WTC11 (cell line): ENCODE data around the gene HES2. TPM values are rescaled to one million over a fixed set of nuclear protein-coding genes. Genes with fewer than 3 reads are reported as not detected.
A peak's percentile ranks its signal among the peaks of the same experiment; 100 is the strongest.

ENCODE experiments used
- ATAC-seq: fragments of 200-7000 bp; cut with Tn5 transposase; 2 replicates; pipeline ENCODE4 v1.10.0; 2021; ENCODE audit warnings: mild to moderate bottlenecking, moderate library complexity
- CTCF ChIA-PET: fragments of 300-600 bp; sonication (Branson Sonifier 250); formaldehyde crosslinking; loops from one replicate; lab custom pipeline; 2021; ENCODE audit warnings: antibody characterized with exemption; lab: Charles Lee
- POLR2A ChIA-PET: fragments of 350-600 bp; sonication (Branson Sonifier 250); formaldehyde crosslinking; loops from one replicate; lab custom pipeline; 2021; ENCODE audit warnings: antibody characterized with exemption; lab: Charles Lee
- DNase-seq: peaks from one replicate; pipeline ENCODE4 v3.0.0; 2021; ENCODE audit warnings: low spot score
- H3K27ac Mint-ChIP-seq: 2 replicates; pipeline ENCODE4 v1.8.0; 2021; ENCODE audit warnings: mixed read lengths
- H3K27me3 Mint-ChIP-seq: 2 replicates; pipeline ENCODE4 v1.8.0; 2021; ENCODE audit warnings: low read depth, mild to moderate bottlenecking, moderate library complexity, mixed read lengths
- H3K36me3 Mint-ChIP-seq: 2 replicates; pipeline ENCODE4 v1.8.0; 2021; ENCODE audit warnings: mixed read lengths
- H3K4me1 Mint-ChIP-seq: 2 replicates; pipeline ENCODE4 v1.8.0; 2022; ENCODE audit warnings: mixed read lengths
- H3K4me3 Mint-ChIP-seq: 2 replicates; pipeline ENCODE4 v1.8.0; 2021; ENCODE audit warnings: mild to moderate bottlenecking, moderate library complexity, mixed read lengths
- H3K9me3 Mint-ChIP-seq: 2 replicates; pipeline ENCODE4 v1.8.0; 2021; ENCODE audit warnings: mixed read lengths
- ARID4B ChIP-seq: sonication (generic); formaldehyde crosslinking; IDR thresholded peaks from 2 replicates; pipeline ENCODE4 v1.8.0; 2023; ENCODE audit warnings: missing genetic modification reagents, mild to moderate bottlenecking, borderline replicate concordance
- CREB1 ChIP-seq: sonication (generic); formaldehyde crosslinking; IDR thresholded peaks from 2 replicates; pipeline ENCODE4 v1.8.0; 2023; ENCODE audit warnings: mild to moderate bottlenecking, missing genetic modification reagents
- E2F4 ChIP-seq: sonication (generic); formaldehyde crosslinking; IDR thresholded peaks from 2 replicates; pipeline ENCODE4 v1.8.1; 2022; ENCODE audit warnings: low read depth, mild to moderate bottlenecking, moderate library complexity, missing genetic modification reagents, borderline replicate concordance
- EMX1 ChIP-seq: fragments of 250-450 bp; sonication (Bioruptor Pico); IDR thresholded peaks from 2 replicates; pipeline ENCODE4 v1.8.0; 2021; ENCODE audit warnings: mild to moderate bottlenecking
- NFATC4 ChIP-seq: fragments of 250-450 bp; sonication (Bioruptor Pico); IDR thresholded peaks from 2 replicates; pipeline ENCODE4 v1.9.0; 2021; ENCODE audit warnings: mild to moderate bottlenecking
- OVOL2 ChIP-seq: fragments of 250-450 bp; sonication (Bioruptor Pico); IDR thresholded peaks from 2 replicates; pipeline ENCODE4 v1.9.0; 2021; ENCODE audit warnings: mild to moderate bottlenecking, borderline replicate concordance
- RELA ChIP-seq: sonication (generic); formaldehyde crosslinking; IDR thresholded peaks from 2 replicates; pipeline ENCODE4 v1.8.1; 2022; ENCODE audit warnings: missing genetic modification reagents, mild to moderate bottlenecking, borderline replicate concordance
- TCF7 ChIP-seq: sonication (generic); formaldehyde crosslinking; IDR thresholded peaks from 2 replicates; pipeline ENCODE4 v1.8.0; 2022; ENCODE audit warnings: mild to moderate bottlenecking, low read depth, missing genetic modification reagents, moderate library complexity
- USF2 ChIP-seq: sonication (generic); formaldehyde crosslinking; IDR thresholded peaks from 2 replicates; pipeline ENCODE4 v1.8.1; 2023; ENCODE audit warnings: mild to moderate bottlenecking, missing genetic modification reagents, moderate library complexity
- ZBTB21 ChIP-seq: sonication (generic); formaldehyde crosslinking; IDR thresholded peaks from 2 replicates; pipeline ENCODE4 v1.8.1; 2023; ENCODE audit warnings: mild to moderate bottlenecking, missing genetic modification reagents, borderline replicate concordance
- ZNF263 ChIP-seq: sonication (generic); formaldehyde crosslinking; IDR thresholded peaks from 2 replicates; pipeline ENCODE4 v1.8.1; 2022; ENCODE audit warnings: low read depth, mild to moderate bottlenecking, moderate library complexity, missing genetic modification reagents
- ZNF281 ChIP-seq: sonication (generic); formaldehyde crosslinking; IDR thresholded peaks from 2 replicates; pipeline ENCODE4 v1.8.0; 2023; ENCODE audit warnings: mild to moderate bottlenecking, missing genetic modification reagents
- ZNF671 ChIP-seq: fragments of 250-450 bp; sonication (Bioruptor Pico); IDR thresholded peaks from 2 replicates; pipeline ENCODE4 v1.8.0; 2021; ENCODE audit warnings: mild to moderate bottlenecking
- total RNA-seq: library from RNA; stranded (reverse); gene quantifications from 3 replicates; pipeline ENCODE4 v1.2.3, GENCODE V29; 2021
- TF ChIP-seq, protein P1 (sequence below): sonication (generic); formaldehyde crosslinking; IDR thresholded peaks from 2 replicates; pipeline ENCODE4 v1.8.1; 2022; ENCODE audit warnings: low read depth, missing genetic modification reagents, borderline replicate concordance
- TF ChIP-seq, protein P2 (sequence below): sonication (generic); formaldehyde crosslinking; IDR thresholded peaks from 2 replicates; pipeline ENCODE4 v1.8.1; 2023; ENCODE audit warnings: mild to moderate bottlenecking, moderate library complexity, missing genetic modification reagents
- TF ChIP-seq, protein P3 (sequence below): sonication (generic); formaldehyde crosslinking; IDR thresholded peaks from 2 replicates; pipeline ENCODE4 v1.8.1; 2023; ENCODE audit warnings: mild to moderate bottlenecking, missing genetic modification reagents, borderline replicate concordance
- TF ChIP-seq, protein P4 (sequence below): sonication (generic); formaldehyde crosslinking; conservative IDR thresholded peaks from 2 replicates; pipeline ENCODE4 v1.8.1; 2022; ENCODE audit warnings: mild to moderate bottlenecking, missing genetic modification reagents

HES2 gene
- total RNA-seq, 1 experiment from 2014 or later = 2.7 TPM

DNA sequence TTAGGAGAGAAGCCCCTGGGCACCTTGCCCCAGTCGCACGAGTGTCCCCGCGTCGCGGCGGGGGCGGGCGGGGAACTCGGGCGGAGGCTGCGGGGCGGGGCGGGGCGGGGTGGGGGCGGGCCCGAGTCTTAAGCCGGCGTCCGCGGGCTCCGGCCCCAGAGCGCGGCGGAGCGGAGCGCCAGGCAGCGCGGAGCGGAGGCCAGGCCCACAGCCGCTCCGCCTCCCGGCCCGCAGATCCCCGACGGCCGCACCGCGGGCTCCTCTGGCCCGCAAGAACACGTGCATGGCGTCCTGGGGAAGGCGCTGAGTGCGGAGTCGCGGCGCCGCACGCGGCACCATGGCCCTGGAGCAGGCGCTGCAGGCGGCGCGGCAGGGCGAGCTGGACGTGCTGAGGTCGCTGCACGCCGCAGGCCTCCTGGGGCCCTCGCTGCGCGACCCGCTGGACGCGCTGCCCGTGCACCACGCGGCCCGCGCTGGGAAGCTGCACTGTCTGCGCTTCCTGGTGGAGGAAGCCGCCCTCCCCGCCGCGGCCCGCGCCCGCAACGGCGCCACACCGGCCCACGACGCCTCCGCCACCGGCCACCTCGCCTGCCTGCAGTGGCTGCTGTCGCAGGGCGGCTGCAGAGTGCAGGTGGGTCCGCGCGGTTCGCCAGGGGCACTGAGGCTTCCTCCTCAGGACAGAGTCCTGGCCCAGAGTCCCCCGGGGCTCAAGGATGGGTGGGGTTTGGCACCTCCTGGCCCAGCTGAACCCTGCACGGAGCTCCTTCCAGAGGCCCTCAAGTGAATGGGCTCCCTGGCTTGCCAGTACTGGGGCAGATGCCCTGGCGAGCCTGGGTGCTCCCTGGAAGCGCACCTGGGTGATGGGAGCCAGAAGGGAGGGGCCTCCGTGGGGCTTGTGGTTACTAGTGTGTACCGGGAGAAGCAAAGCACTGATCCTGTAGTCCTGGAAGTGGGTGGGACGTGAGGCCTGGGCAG lies 5.2 kb upstream of the HES2 start, which contains the start of gene ESPN:
Gene ESPN, plus strand, starts transcription at position 158 of the 975 bp plus-strand sequence. Its CDS starts 180 bp downstream, at position 338.
- Mint-ChIP-seq H3K27ac (no peak within 1 kb of the TSS), H3K9me3 (no peaks in the 10 kb centered on the region), H3K4me1 (peaks cover 8% of the 10 kb centered on the region), H3K36me3 (no peaks in the 10 kb centered on the region), H3K4me3 (peak within 1 kb of the TSS; percentile 60), H3K27me3 (peaks cover 70% of the 10 kb centered on the region)
- ATAC-seq (peak; percentile 13), DNase-seq (no peak)
- ChIA-PET CTCF (interaction anchor here (0.6 to 2.8 kb wide), 6 partner anchors 13 to 180 kb away, joined by 3 to 19 read pairs (median 6); no protein-coding TSS in a partner anchor), POLR2A (no interaction called here)
- TF ChIP-seq ZNF263 (CRISPR knock-in tag) (no peak; the same call in 1 of the 2 replicates), ZNF671 (CRISPR knock-in tag) (no peak), OVOL2 (CRISPR knock-in tag) (no peak), TCF7 (CRISPR knock-in tag) (no peak), CREB1 (CRISPR knock-in tag) (no peak), USF2 (CRISPR knock-in tag) (no peak), ARID4B (CRISPR knock-in tag) (no peak; the same call in 1 of the 2 replicates), ZBTB21 (CRISPR knock-in tag) (no peak), RELA (CRISPR knock-in tag) (peak; percentile 25; the same call in 1 of the 2 replicates), E2F4 (CRISPR knock-in tag) (no peak), ZNF281 (no peak), EMX1 (no peak), NFATC4 (CRISPR knock-in tag) (no peak)
- TF ChIP-seq, protein P1, sequence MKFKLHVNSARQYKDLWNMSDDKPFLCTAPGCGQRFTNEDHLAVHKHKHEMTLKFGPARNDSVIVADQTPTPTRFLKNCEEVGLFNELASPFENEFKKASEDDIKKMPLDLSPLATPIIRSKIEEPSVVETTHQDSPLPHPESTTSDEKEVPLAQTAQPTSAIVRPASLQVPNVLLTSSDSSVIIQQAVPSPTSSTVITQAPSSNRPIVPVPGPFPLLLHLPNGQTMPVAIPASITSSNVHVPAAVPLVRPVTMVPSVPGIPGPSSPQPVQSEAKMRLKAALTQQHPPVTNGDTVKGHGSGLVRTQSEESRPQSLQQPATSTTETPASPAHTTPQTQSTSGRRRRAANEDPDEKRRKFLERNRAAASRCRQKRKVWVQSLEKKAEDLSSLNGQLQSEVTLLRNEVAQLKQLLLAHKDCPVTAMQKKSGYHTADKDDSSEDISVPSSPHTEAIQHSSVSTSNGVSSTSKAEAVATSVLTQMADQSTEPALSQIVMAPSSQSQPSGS (CRISPR knock-in tag) = no peak
- TF ChIP-seq, protein P2, sequence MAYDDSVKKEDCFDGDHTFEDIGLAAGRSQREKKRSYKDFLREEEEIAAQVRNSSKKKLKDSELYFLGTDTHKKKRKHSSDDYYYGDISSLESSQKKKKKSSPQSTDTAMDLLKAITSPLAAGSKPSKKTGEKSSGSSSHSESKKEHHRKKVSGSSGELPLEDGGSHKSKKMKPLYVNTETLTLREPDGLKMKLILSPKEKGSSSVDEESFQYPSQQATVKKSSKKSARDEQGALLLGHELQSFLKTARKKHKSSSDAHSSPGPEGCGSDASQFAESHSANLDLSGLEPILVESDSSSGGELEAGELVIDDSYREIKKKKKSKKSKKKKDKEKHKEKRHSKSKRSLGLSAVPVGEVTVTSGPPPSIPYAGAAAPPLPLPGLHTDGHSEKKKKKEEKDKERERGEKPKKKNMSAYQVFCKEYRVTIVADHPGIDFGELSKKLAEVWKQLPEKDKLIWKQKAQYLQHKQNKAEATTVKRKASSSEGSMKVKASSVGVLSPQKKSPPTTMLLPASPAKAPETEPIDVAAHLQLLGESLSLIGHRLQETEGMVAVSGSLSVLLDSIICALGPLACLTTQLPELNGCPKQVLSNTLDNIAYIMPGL (CRISPR knock-in tag) = 0 out of 2 replicates have a peak, but pooled peaks have one; percentile 19
- TF ChIP-seq, protein P3, sequence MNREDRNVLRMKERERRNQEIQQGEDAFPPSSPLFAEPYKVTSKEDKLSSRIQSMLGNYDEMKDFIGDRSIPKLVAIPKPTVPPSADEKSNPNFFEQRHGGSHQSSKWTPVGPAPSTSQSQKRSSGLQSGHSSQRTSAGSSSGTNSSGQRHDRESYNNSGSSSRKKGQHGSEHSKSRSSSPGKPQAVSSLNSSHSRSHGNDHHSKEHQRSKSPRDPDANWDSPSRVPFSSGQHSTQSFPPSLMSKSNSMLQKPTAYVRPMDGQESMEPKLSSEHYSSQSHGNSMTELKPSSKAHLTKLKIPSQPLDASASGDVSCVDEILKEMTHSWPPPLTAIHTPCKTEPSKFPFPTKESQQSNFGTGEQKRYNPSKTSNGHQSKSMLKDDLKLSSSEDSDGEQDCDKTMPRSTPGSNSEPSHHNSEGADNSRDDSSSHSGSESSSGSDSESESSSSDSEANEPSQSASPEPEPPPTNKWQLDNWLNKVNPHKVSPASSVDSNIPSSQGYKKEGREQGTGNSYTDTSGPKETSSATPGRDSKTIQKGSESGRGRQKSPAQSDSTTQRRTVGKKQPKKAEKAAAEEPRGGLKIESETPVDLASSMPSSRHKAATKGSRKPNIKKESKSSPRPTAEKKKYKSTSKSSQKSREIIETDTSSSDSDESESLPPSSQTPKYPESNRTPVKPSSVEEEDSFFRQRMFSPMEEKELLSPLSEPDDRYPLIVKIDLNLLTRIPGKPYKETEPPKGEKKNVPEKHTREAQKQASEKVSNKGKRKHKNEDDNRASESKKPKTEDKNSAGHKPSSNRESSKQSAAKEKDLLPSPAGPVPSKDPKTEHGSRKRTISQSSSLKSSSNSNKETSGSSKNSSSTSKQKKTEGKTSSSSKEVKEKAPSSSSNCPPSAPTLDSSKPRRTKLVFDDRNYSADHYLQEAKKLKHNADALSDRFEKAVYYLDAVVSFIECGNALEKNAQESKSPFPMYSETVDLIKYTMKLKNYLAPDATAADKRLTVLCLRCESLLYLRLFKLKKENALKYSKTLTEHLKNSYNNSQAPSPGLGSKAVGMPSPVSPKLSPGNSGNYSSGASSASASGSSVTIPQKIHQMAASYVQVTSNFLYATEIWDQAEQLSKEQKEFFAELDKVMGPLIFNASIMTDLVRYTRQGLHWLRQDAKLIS (CRISPR knock-in tag) = no peak
- TF ChIP-seq, protein P4, sequence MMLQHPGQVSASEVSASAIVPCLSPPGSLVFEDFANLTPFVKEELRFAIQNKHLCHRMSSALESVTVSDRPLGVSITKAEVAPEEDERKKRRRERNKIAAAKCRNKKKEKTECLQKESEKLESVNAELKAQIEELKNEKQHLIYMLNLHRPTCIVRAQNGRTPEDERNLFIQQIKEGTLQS = no peak
